GM23338 (cell line): ENCODE results near the gene TERT. TPM values are rescaled to one million over a fixed set of nuclear protein-coding genes. Genes with fewer than 3 reads are reported as not detected.
"Not testable (repeated sequence)": the region's sequence is repeated elsewhere in the genome, so short reads cannot be mapped to it uniquely, and the experiment has no call there.

ENCODE experiments used
- ATAC-seq: fragments of 200-7000 bp; cut with Tn5 transposase; 3 replicates; pipeline ENCODE4 v1.9.1; 2020
- DNase-seq: peaks from one replicate; pipeline ENCODE4 v3.0.0-alpha.2; 2015; ENCODE audit warnings: low spot score
- H2AFZ ChIP-seq: fragments of 200-600 bp; sonication (generic); 2 replicates; pipeline ENCODE4 v1.8.0; 2016; ENCODE audit warnings: antibody characterized with exemption, mild to moderate bottlenecking, moderate library complexity
- H3F3A ChIP-seq: fragments of 200-600 bp; sonication (generic); replicated peaks from 2 replicates; pipeline ENCODE4 v1.8.0; 2017; ENCODE audit warnings: antibody characterized with exemption, mixed run types, low read depth
- H3K27ac ChIP-seq: fragments of 200-600 bp; sonication (generic); 2 replicates; pipeline ENCODE4 v1.6.1; 2016; ENCODE audit warnings: low read depth
- H3K27me3 ChIP-seq: fragments of 200-600 bp; sonication (generic); 2 replicates; pipeline ENCODE4 v1.8.0; 2016; ENCODE audit warnings: mild to moderate bottlenecking, mixed run types, moderate library complexity; ENCODE audit not compliant: insufficient read depth
- H3K36me3 ChIP-seq: fragments of 200-600 bp; sonication (generic); 2 replicates; pipeline ENCODE4 v1.8.0; 2016; ENCODE audit warnings: mild to moderate bottlenecking; ENCODE audit not compliant: insufficient read depth
- H3K4me1 ChIP-seq: fragments of 200-600 bp; sonication (generic); 2 replicates; pipeline ENCODE4 v1.8.0; 2016; ENCODE audit warnings: mild to moderate bottlenecking, moderate library complexity; ENCODE audit not compliant: insufficient read depth
- H3K4me2 ChIP-seq: fragments of 200-600 bp; sonication (generic); 2 replicates; pipeline ENCODE4 v1.7.1; 2017; ENCODE audit warnings: mixed run types
- H3K4me3 ChIP-seq: fragments of 200-600 bp; sonication (generic); 2 replicates; pipeline ENCODE4 v1.6.1; 2016; ENCODE audit warnings: mixed run types
- H3K79me2 ChIP-seq: fragments of 200-600 bp; sonication (generic); replicated peaks from 2 replicates; pipeline ENCODE4 v1.8.0; 2017; ENCODE audit warnings: mild to moderate bottlenecking; ENCODE audit not compliant: insufficient read depth
- H3K9me2 ChIP-seq: fragments of 200-600 bp; sonication (generic); 2 replicates; pipeline ENCODE4 v1.8.0; 2017; ENCODE audit not compliant: insufficient read depth
- H4K20me1 ChIP-seq: fragments of 200-600 bp; sonication (generic); replicated peaks from 2 replicates; pipeline ENCODE4 v1.8.0; 2017; ENCODE audit warnings: mild to moderate bottlenecking; ENCODE audit not compliant: insufficient read depth
- H3K27ac Mint-ChIP-seq: 2 replicates; pipeline ENCODE4 v1.8.0; 2020; ENCODE audit warnings: inconsistent platforms, mild to moderate bottlenecking, moderate library complexity, mixed read lengths
- H3K27me3 Mint-ChIP-seq: 3 replicates; pipeline ENCODE4 v1.8.0; 2022; ENCODE audit warnings: low read depth, mild to moderate bottlenecking, moderate library complexity, mixed read lengths, inconsistent platforms; ENCODE audit not compliant: insufficient read depth, poor library complexity
- H3K36me3 Mint-ChIP-seq: 3 replicates; pipeline ENCODE4 v1.8.0; 2021; ENCODE audit warnings: low read depth, mild to moderate bottlenecking, inconsistent platforms, moderate library complexity, mixed read lengths
- H3K4me1 Mint-ChIP-seq: 3 replicates; pipeline ENCODE4 v1.8.0; 2020; ENCODE audit warnings: mild to moderate bottlenecking, inconsistent platforms, mixed read lengths
- H3K4me3 Mint-ChIP-seq: 3 replicates; pipeline ENCODE4 v1.8.0; 2021; ENCODE audit warnings: moderate library complexity, mild to moderate bottlenecking, inconsistent platforms, mixed read lengths
- H3K9me3 Mint-ChIP-seq: 3 replicates; pipeline ENCODE4 v1.8.0; 2020; ENCODE audit warnings: moderate library complexity, mild to moderate bottlenecking, inconsistent platforms, mixed read lengths
- CTCF ChIP-seq, 2 experiments: fragments of 200-600 bp in 1 of 2; sonication (generic) in 1 of 2; conservative IDR thresholded peaks; 2 replicates each; pipeline versions ENCODE4 v1.5.1 to v1.6.1; 2016 to 2017; ENCODE audit warnings: antibody characterized with exemption in 2 of 2, low read depth in 2 of 2, mild to moderate bottlenecking in 2 of 2, moderate library complexity in 1 of 2
- ETS1 ChIP-seq: IDR thresholded peaks from 2 replicates; pipeline ENCODE4 v1.6.1; 2016; ENCODE audit warnings: antibody characterized with exemption
- STAT1 ChIP-seq: IDR thresholded peaks from one replicate; pipeline ENCODE4 v1.6.1; 2016; ENCODE audit warnings: antibody characterized with exemption; ENCODE audit not compliant: unreplicated experiment
- ZNF462 ChIP-seq: fragments of 250-450 bp; sonication (Bioruptor Pico); IDR thresholded peaks from 2 replicates; pipeline ENCODE4 v1.5.0; 2020; ENCODE audit warnings: mild to moderate bottlenecking, moderate library complexity
- polyA plus RNA-seq: library from polyadenylated mRNA; unstranded; fragments of >200 nt; fragmentation: Nextera tagmentation; extraction: Ambion mirVana; gene quantifications from 2 replicates; pipeline ENCODE4 v1.2.1, GENCODE V29; 2016
- total RNA-seq: library from RNA; depleted of rRNA; stranded (reverse); fragments of >200 nt; shearing (Covaris generic); gene quantifications from 2 replicates; pipeline ENCODE4 v1.2.3, GENCODE V29; 2014

TERT gene
- total and polyA plus RNA-seq, 2 experiments from 2014 or later: 9.8 to 46.4 TPM

- H3K9me2 ChIP-seq, H3K4me1 Mint-ChIP-seq, H3K27ac ChIP-seq, H3K27me3 ChIP-seq, H3K4me2 ChIP-seq, H3K27ac Mint-ChIP-seq, ATAC-seq, H3K9me3 Mint-ChIP-seq, H3K4me3 Mint-ChIP-seq, DNase-seq, H2AFZ ChIP-seq, H3K4me3 ChIP-seq, H3F3A ChIP-seq, H3K27me3 Mint-ChIP-seq, H3K4me1 ChIP-seq: not testable (repeated sequence)
- TF ChIP-seq CTCF (conservative IDR thresholded peaks at IDR 0.05; ENCODE audit: low read depth in 2 of 2): peak in 1 of 2 experiments; percentile 37; a peak in 2 of 4 replicates
- H3K36me3 ChIP-seq: peaks cover 26% of the 10 kb centered on the region
- peaks cover 26% of the 10 kb centered on the region for H4K20me1 ChIP-seq
- peaks cover 79% of the 10 kb centered on the region for H3K36me3 Mint-ChIP-seq
- peaks cover 25% of the 10 kb centered on the region for H3K79me2 ChIP-seq
Observed at GRCh38 chr5:1339818-1340210, 44.9 kb upstream of the TERT start.

- H3K79me2 ChIP-seq: peaks cover 24% of the 10 kb centered on the region
- not testable (repeated sequence) for H3K27ac ChIP-seq, H3K27me3 ChIP-seq, H3K4me1 Mint-ChIP-seq, H3K9me3 Mint-ChIP-seq, H3K27ac Mint-ChIP-seq, H3K4me1 ChIP-seq, H3K4me3 Mint-ChIP-seq, H3K4me3 ChIP-seq, ATAC-seq, H3K27me3 Mint-ChIP-seq, H3K9me2 ChIP-seq, DNase-seq, H3F3A ChIP-seq, H3K4me2 ChIP-seq, H2AFZ ChIP-seq
- peaks cover 31% of the 10 kb centered on the region for H3K36me3 ChIP-seq
- peaks cover 84% of the 10 kb centered on the region for H3K36me3 Mint-ChIP-seq
- H4K20me1 ChIP-seq: peaks cover 26% of the 10 kb centered on the region
Observed at GRCh38 chr5:1339139-1339817, 44.4 kb upstream of the TERT start.

GRCh38 chr5:1338506-1339070 is 43.7 kb upstream of the TERT start:
- H3K4me3 ChIP-seq: no peak overlapping the region
- no peak overlapping the region for H2AFZ ChIP-seq
- H3K4me3 Mint-ChIP-seq: no peak overlapping the region
- ATAC-seq (no peak), DNase-seq (no peak)
- 0 out of 3 replicates have a peak, but pooled peaks cover 3% of the 10 kb centered on the region for H3K4me1 Mint-ChIP-seq
- H3K27ac ChIP-seq: no peak overlapping the region
- peaks cover 17% of the 10 kb centered on the region for H3K79me2 ChIP-seq
- peaks cover 83% of the 10 kb centered on the region for H3K36me3 Mint-ChIP-seq
- peaks cover 33% of the 10 kb centered on the region for H3K36me3 ChIP-seq
- peaks cover 5% of the 10 kb centered on the region for H3K27me3 Mint-ChIP-seq
- H3K27me3 ChIP-seq: no peaks in the 10 kb centered on the region
- peaks cover 24% of the 10 kb centered on the region for H4K20me1 ChIP-seq
- no peaks in the 10 kb centered on the region for H3K9me3 Mint-ChIP-seq
- no peaks in the 10 kb centered on the region for H3K9me2 ChIP-seq
- no peak overlapping the region for H3K4me2 ChIP-seq
- H3K27ac Mint-ChIP-seq: no peak overlapping the region
- no peaks in the 10 kb centered on the region for H3K4me1 ChIP-seq
- no peaks in the 10 kb centered on the region for H3F3A ChIP-seq
- TF ChIP-seq ETS1 (no peak), STAT1 (no peak), ZNF462 (CRISPR knock-in tag) (no peak)
